Adrenal gland (tissue), 5 donors: ENCODE results near the gene TRAPPC10.

Experiments
- CTCF ChIP-seq, 6 experiments: fragments of 450-650 bp in 4 of 6; fragments of 200-600 bp in 2 of 6; sonication (generic) in 1 of 6; IDR thresholded peaks; 1 replicate in 5 of 6; 2 replicates in 1 of 6; pipeline versions ENCODE4 v1.5.1 to v1.8.0; 2016 to 2021; ENCODE audit warnings: antibody characterized with exemption in 6 of 6, mild to moderate bottlenecking in 2 of 6, moderate library complexity in 1 of 6
- POLR2A ChIP-seq, 2 donors: fragments of 450-650 bp; IDR thresholded peaks; one replicate each; pipeline ENCODE4 v1.6.1; 2017; ENCODE audit warnings: antibody characterized with exemption in 2 of 2, mild to moderate bottlenecking in 2 of 2, moderate library complexity in 1 of 2
- donor health status: DM: no; HTN: no; CAD: no.

GRCh38 chr21:43988506-43989230 lies 23.4 kb upstream of the TRAPPC10 start:
- TF ChIP-seq POLR2A (IDR thresholded peaks at IDR 0.05) = no peak
- no peak for TF ChIP-seq CTCF (IDR thresholded peaks at IDR 0.05)
